ENCODE data around the gene SAMD5. TPM values are rescaled to one million over a fixed set of nuclear protein-coding genes. Genes with fewer than 3 reads are reported as not detected.
A peak's percentile ranks its signal among the peaks of the same experiment; 100 is the strongest.

The SAMD5 gene
- total RNA-seq (0.04 and 0.12 TPM in 2 replicates), polyA plus RNA-seq (0.07 and 0.42 TPM in 2 replicates)

DNA sequence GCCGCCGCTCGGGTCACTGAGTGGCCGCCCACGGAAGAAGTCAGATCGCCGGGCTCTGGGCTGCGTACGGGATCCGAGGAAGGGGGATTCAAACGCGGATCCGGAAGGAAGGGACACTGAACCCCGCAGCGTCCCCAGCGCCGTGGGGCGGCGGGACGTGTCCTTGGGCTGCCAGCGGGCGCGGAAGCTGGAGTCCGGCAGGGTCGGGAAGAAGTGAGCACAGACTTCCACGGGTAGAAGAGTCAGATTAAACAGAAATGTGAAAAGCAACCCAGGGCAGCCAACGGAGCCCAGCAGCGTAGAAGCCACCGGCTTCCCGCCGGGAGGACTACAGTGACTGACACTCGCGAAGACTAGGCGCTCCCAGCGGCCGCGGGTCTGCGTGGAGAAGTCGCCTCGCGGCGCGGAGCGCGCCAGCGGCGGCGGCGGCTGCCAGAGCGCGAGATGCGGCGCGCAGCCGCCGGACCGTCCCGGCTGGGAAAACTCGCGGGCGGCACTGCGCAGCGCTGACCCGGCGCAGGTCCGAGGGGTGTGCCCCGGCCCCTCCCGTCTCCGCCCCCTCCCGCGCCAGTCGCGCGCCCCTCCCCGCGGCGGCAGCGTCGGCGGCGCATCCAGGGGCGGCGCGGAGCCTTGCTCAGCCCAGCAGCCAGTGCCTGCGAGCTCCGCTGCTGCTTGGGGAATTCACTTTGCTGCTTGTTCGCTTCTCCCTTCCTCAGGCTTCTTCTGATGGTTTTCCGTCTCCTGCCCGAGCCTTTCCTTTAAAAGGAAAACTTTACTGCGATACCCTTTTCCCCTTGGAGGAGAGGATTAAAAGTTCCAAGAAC is at the start of gene SAMD5:
TSS of gene SAMD5 (plus strand) at position 649 of the 824 bp plus-strand sequence. CDS start 239 bp downstream, outside the sequence.
- peak within 1 kb of the TSS; percentile 64 for H3K4me3 ChIP-seq
- H3K4me1 ChIP-seq (ENCODE audit: low read depth) = no peaks in the 10 kb centered on the region
- no peaks in the 10 kb centered on the region for H3K9me3 ChIP-seq (ENCODE audit: low read depth)
- H3K27ac ChIP-seq = no peak within 1 kb of the TSS
- H3K36me3 ChIP-seq = no peaks in the 10 kb centered on the region
- TF ChIP-seq, protein P1, sequence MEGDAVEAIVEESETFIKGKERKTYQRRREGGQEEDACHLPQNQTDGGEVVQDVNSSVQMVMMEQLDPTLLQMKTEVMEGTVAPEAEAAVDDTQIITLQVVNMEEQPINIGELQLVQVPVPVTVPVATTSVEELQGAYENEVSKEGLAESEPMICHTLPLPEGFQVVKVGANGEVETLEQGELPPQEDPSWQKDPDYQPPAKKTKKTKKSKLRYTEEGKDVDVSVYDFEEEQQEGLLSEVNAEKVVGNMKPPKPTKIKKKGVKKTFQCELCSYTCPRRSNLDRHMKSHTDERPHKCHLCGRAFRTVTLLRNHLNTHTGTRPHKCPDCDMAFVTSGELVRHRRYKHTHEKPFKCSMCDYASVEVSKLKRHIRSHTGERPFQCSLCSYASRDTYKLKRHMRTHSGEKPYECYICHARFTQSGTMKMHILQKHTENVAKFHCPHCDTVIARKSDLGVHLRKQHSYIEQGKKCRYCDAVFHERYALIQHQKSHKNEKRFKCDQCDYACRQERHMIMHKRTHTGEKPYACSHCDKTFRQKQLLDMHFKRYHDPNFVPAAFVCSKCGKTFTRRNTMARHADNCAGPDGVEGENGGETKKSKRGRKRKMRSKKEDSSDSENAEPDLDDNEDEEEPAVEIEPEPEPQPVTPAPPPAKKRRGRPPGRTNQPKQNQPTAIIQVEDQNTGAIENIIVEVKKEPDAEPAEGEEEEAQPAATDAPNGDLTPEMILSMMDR (IDR thresholded peaks at IDR 0.05; ENCODE audit: low read depth, low read length) = no peak
- peaks cover 82% of the 10 kb centered on the region for H3K27me3 ChIP-seq
- DNase-seq (ENCODE audit: low read depth in 1 of 2, low spot score in 1 of 2) = peak; percentile 74 to 77

DNA sequence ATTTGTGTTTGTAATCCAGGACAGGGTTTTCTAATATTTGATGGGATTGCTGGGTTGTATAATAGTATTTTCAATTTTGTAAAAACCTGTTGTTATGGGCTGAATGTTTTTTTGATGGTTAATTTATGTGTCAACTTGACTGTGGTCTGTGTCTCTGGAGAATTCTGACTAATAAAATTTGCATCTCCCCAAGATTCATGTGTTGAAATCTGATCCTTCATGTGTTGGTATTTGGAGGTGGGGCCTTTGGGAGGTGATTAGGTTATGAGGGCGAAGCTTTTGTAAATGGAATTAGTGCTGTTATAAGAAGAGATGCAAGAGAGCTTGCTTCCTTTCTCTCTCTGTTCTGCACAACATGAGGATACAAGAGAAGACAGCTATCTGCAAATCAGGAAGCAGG is 48.7 kb upstream of the SAMD5 start:
- no peak for DNase-seq (ENCODE audit: low read depth in 1 of 2, low spot score in 1 of 2)
- H3K9me3 ChIP-seq (ENCODE audit: low read depth) = no peaks in the 10 kb centered on the region
- TF ChIP-seq, protein P1 (IDR thresholded peaks at IDR 0.05; ENCODE audit: low read depth, low read length) = no peak
- no peak overlapping the region for H3K4me3 ChIP-seq
- H3K4me1 ChIP-seq (ENCODE audit: low read depth) = no peaks in the 10 kb centered on the region
- no peaks in the 10 kb centered on the region for H3K36me3 ChIP-seq
- H3K27me3 ChIP-seq = no peaks in the 10 kb centered on the region
- no peak overlapping the region for H3K27ac ChIP-seq

DNA sequence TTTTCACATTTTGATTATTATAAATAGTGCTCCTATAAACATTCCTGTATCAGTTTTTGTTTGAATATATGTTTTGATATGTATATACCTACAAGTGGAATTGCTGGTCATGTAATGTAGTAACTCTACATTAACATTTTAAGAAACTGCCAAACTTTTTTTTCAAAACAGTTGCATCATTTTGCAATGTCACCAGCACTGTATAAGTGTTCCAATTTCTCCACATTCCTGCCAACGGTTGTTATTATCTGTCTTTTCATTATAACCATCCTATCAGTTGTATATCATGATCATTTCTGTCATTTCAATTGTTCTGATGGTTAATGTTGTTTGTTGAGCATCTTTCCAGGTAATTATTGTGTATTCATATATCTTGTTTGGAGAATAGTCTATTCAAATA is 44.8 kb upstream of the SAMD5 start:
- TF ChIP-seq, protein P1 (IDR thresholded peaks at IDR 0.05; ENCODE audit: low read depth, low read length) = no peak
- H3K27ac ChIP-seq = no peak overlapping the region
- no peaks in the 10 kb centered on the region for H3K4me1 ChIP-seq (ENCODE audit: low read depth)
- no peaks in the 10 kb centered on the region for H3K27me3 ChIP-seq
- no peaks in the 10 kb centered on the region for H3K9me3 ChIP-seq (ENCODE audit: low read depth)
- no peak overlapping the region for H3K4me3 ChIP-seq
- no peaks in the 10 kb centered on the region for H3K36me3 ChIP-seq
- no peak for DNase-seq (ENCODE audit: low read depth in 1 of 2, low spot score in 1 of 2)

DNA sequence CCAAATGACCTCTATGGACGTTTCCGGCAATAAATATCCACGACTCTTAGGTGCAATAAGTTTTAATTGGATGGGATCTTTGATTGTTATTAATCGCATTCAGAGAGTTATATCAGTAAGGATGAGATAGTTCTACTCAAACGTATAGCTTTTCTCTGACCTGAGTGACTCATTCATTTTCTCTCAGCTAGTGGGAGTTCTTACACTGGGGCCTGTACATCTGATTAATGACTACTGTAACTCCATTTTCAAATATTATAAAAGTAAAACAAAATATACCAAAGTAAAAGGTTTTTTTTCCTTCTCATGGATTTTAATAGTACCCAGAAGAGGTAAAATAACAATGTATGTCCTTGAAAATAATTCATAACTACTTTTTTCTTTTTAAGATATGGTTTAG is 41.1 kb upstream of the SAMD5 start:
- no peak overlapping the region for H3K4me3 ChIP-seq
- H3K9me3 ChIP-seq (ENCODE audit: low read depth) = no peaks in the 10 kb centered on the region
- H3K27ac ChIP-seq = no peak overlapping the region
- H3K27me3 ChIP-seq = no peaks in the 10 kb centered on the region
- H3K36me3 ChIP-seq = no peaks in the 10 kb centered on the region
- TF ChIP-seq, protein P1 (IDR thresholded peaks at IDR 0.05; ENCODE audit: low read depth, low read length) = no peak
- no peaks in the 10 kb centered on the region for H3K4me1 ChIP-seq (ENCODE audit: low read depth)
- no peak for DNase-seq (ENCODE audit: low read depth in 1 of 2, low spot score in 1 of 2)

DNA sequence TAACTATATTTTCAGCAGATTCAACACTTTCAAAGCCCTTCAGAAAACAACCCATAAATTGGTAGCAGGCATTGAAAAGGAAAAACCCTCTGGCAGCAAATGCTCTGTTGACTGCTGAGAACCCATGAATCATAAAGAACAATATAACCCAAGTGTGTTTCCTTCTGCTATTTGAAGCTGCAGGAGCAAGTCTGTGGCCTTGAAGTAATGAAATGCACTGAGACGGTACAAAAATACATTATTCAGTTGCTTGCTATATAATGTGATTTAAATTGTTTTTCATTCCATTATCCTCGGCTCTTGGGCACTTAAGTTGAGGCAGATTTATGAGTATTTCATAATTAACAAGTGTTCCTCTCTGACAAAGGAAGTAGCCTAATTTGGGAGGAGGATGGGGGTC is 40.6 kb upstream of the SAMD5 start:
- Histone ChIP-seq H3K4me3 (no peak overlapping the region), H3K27ac (no peak overlapping the region), H3K36me3 (no peaks in the 10 kb centered on the region), H3K9me3 (ENCODE audit: low read depth) (no peaks in the 10 kb centered on the region), H3K4me1 (ENCODE audit: low read depth) (no peaks in the 10 kb centered on the region), H3K27me3 (no peaks in the 10 kb centered on the region)
- DNase-seq (ENCODE audit: low read depth in 1 of 2, low spot score in 1 of 2) = no peak
- TF ChIP-seq, protein P1 (IDR thresholded peaks at IDR 0.05; ENCODE audit: low read depth, low read length) = no peak

Data from cardiac muscle cell (in vitro differentiated cells and primary cell).